ENCODE data around the gene PCBP3. TPM values are rescaled to one million over a fixed set of nuclear protein-coding genes. Genes with fewer than 3 reads are reported as not detected.
A peak's percentile ranks its signal among the peaks of the same experiment; 100 is the strongest.
"Not testable (repeated sequence)": the region's sequence is repeated elsewhere in the genome, so short reads cannot be mapped to it uniquely, and the experiment has no call there.

Gene PCBP3
- total RNA-seq, 1 donor from 2014 or later = 4.6 TPM

GRCh38 chr21:45950740-45951515 is 307.4 kb downstream of the PCBP3 start:
- no peaks in the 10 kb centered on the region for H3K9me3 ChIP-seq (ENCODE audit: low read depth)
- H3K27me3 ChIP-seq = no peaks in the 10 kb centered on the region
- Mint-ChIP-seq H3K4me1 (peaks cover 10% of the 10 kb centered on the region), H3K27me3 (ENCODE audit: insufficient read depth, low read depth) (peaks cover 5% of the 10 kb centered on the region), H3K9me3 (no peaks in the 10 kb centered on the region), H3K4me3 (no peak overlapping the region), H3K27ac (no peak overlapping the region), H3K36me3 (no peaks in the 10 kb centered on the region)
- TF ChIP-seq EZH2 (IDR thresholded peaks at IDR 0.05) (no peak), EZH2phosphoT487 (IDR thresholded peaks at IDR 0.05) (no peak)
- TF ChIP-seq, protein P1, sequence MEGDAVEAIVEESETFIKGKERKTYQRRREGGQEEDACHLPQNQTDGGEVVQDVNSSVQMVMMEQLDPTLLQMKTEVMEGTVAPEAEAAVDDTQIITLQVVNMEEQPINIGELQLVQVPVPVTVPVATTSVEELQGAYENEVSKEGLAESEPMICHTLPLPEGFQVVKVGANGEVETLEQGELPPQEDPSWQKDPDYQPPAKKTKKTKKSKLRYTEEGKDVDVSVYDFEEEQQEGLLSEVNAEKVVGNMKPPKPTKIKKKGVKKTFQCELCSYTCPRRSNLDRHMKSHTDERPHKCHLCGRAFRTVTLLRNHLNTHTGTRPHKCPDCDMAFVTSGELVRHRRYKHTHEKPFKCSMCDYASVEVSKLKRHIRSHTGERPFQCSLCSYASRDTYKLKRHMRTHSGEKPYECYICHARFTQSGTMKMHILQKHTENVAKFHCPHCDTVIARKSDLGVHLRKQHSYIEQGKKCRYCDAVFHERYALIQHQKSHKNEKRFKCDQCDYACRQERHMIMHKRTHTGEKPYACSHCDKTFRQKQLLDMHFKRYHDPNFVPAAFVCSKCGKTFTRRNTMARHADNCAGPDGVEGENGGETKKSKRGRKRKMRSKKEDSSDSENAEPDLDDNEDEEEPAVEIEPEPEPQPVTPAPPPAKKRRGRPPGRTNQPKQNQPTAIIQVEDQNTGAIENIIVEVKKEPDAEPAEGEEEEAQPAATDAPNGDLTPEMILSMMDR (IDR thresholded peaks at IDR 0.05) = no peak
- H3K9ac ChIP-seq = no peak overlapping the region
- H4K20me1 ChIP-seq (ENCODE audit: low read depth) = no peaks in the 10 kb centered on the region
- peak overlapping the region; percentile 3 for H2AFZ ChIP-seq (replicated peaks)
- DNase-seq (ENCODE audit: low spot score) = no peak
- H3K79me2 ChIP-seq (ENCODE audit: low read depth) = no peaks in the 10 kb centered on the region
- no peaks in the 10 kb centered on the region for H3K36me3 ChIP-seq
- H3K4me3 ChIP-seq = no peak overlapping the region
- no peaks in the 10 kb centered on the region for H3F3A ChIP-seq (ENCODE audit: low read depth)
- H3K4me2 ChIP-seq = peak overlapping the region; percentile 29
- peaks cover 9% of the 10 kb centered on the region for H3K4me1 ChIP-seq
- no peak overlapping the region for H3K27ac ChIP-seq

GRCh38 chr21:45951676-45952075 is 308.2 kb downstream of the PCBP3 start:
- Mint-ChIP-seq H3K4me1 (peaks cover 10% of the 10 kb centered on the region), H3K9me3 (no peaks in the 10 kb centered on the region), H3K36me3 (no peaks in the 10 kb centered on the region), H3K27me3 (ENCODE audit: insufficient read depth, low read depth) (peaks cover 5% of the 10 kb centered on the region), H3K4me3 (no peak overlapping the region), H3K27ac (no peak overlapping the region)
- Histone ChIP-seq H3K79me2 (ENCODE audit: low read depth) (no peaks in the 10 kb centered on the region), H3F3A (ENCODE audit: low read depth) (no peaks in the 10 kb centered on the region), H3K4me2 (no peak overlapping the region), H3K36me3 (no peaks in the 10 kb centered on the region), H3K9ac (no peak overlapping the region), H3K9me3 (ENCODE audit: low read depth) (no peaks in the 10 kb centered on the region), H3K27me3 (no peaks in the 10 kb centered on the region), H3K4me1 (peaks cover 9% of the 10 kb centered on the region), H4K20me1 (ENCODE audit: low read depth) (no peaks in the 10 kb centered on the region), H3K27ac (no peak overlapping the region), H2AFZ (replicated peaks) (peak overlapping the region; percentile 3), H3K4me3 (no peak overlapping the region)
- DNase-seq (ENCODE audit: low spot score) = no peak
- TF ChIP-seq EZH2phosphoT487 (IDR thresholded peaks at IDR 0.05) = no peak
- no peak for TF ChIP-seq EZH2 (IDR thresholded peaks at IDR 0.05)
- TF ChIP-seq, protein P1 (IDR thresholded peaks at IDR 0.05) = no peak

GRCh38 chr21:45952527-45952926 is 309.0 kb downstream of the PCBP3 start:
- not testable (repeated sequence) for H2AFZ ChIP-seq (replicated peaks); H3K9me3 Mint-ChIP-seq; H3K9ac ChIP-seq; H3K4me3 Mint-ChIP-seq; H4K20me1 ChIP-seq (ENCODE audit: low read depth); H3K27ac ChIP-seq; H3K4me1 ChIP-seq; H3K4me1 Mint-ChIP-seq; H3K36me3 Mint-ChIP-seq; H3K4me3 ChIP-seq; DNase-seq (ENCODE audit: low spot score); H3K27me3 ChIP-seq; H3K27ac Mint-ChIP-seq; H3K27me3 Mint-ChIP-seq (ENCODE audit: insufficient read depth, low read depth); H3K79me2 ChIP-seq (ENCODE audit: low read depth); H3K4me2 ChIP-seq; H3F3A ChIP-seq (ENCODE audit: low read depth); H3K9me3 ChIP-seq (ENCODE audit: low read depth); H3K36me3 ChIP-seq

- no peak overlapping the region for H3K4me3 Mint-ChIP-seq
- H3K27me3 Mint-ChIP-seq (ENCODE audit: insufficient read depth, low read depth) = peaks cover 13% of the 10 kb centered on the region
- no peak overlapping the region for H3K4me3 ChIP-seq
- H3K27ac ChIP-seq = no peak overlapping the region
- H3K9ac ChIP-seq = no peak overlapping the region
- no peaks in the 10 kb centered on the region for H3F3A ChIP-seq (ENCODE audit: low read depth)
- H3K36me3 ChIP-seq = no peaks in the 10 kb centered on the region
- peak overlapping the region; percentile 58 for H2AFZ ChIP-seq (replicated peaks)
- TF ChIP-seq, protein P1 (IDR thresholded peaks at IDR 0.05) = no peak
- no peak for TF ChIP-seq EZH2 (IDR thresholded peaks at IDR 0.05)
- TF ChIP-seq EZH2phosphoT487 (IDR thresholded peaks at IDR 0.05) = no peak
- H3K79me2 ChIP-seq (ENCODE audit: low read depth) = no peaks in the 10 kb centered on the region
- H4K20me1 ChIP-seq (ENCODE audit: low read depth) = no peaks in the 10 kb centered on the region
- peaks cover 9% of the 10 kb centered on the region for H3K4me1 ChIP-seq
- no peaks in the 10 kb centered on the region for H3K9me3 Mint-ChIP-seq
- H3K4me2 ChIP-seq = no peak overlapping the region
- no peaks in the 10 kb centered on the region for H3K27me3 ChIP-seq
- peaks cover 10% of the 10 kb centered on the region for H3K4me1 Mint-ChIP-seq
- no peaks in the 10 kb centered on the region for H3K9me3 ChIP-seq (ENCODE audit: low read depth)
- H3K27ac Mint-ChIP-seq = peak overlapping the region; percentile 21
- no peaks in the 10 kb centered on the region for H3K36me3 Mint-ChIP-seq
- DNase-seq (ENCODE audit: low spot score) = no peak
Measured at GRCh38 chr21:45952974-45953373, 309.4 kb downstream of the PCBP3 start.
